8988T (cell line): Measurements from ENCODE around the gene DNAI2.
"Not testable (repeated sequence)": the region's sequence is repeated elsewhere in the genome, so short reads cannot be mapped to it uniquely, and the experiment has no call there.

Source experiments
- DNase-seq: peaks from one replicate; pipeline ENCODE4 v3.0.0; 2011

Gene DNAI2

GRCh38 chr17:74276541-74277009 lies 2.5 kb downstream of the DNAI2 start:
- DNase-seq = no peak

GRCh38 chr17:74277935-74278334 lies 3.9 kb downstream of the DNAI2 start:
- no peak for DNase-seq

GRCh38 chr17:74279617-74280016 lies 5.6 kb downstream of the DNAI2 start:
- not testable (repeated sequence) for DNase-seq

GRCh38 chr17:74280093-74280513 lies 6.1 kb downstream of the DNAI2 start:
- no peak for DNase-seq

- no peak for DNase-seq
These were observed 7.8 kb downstream of the DNAI2 start for GRCh38 chr17:74281799-74282198.

- DNase-seq = not testable (repeated sequence)
These were observed 8.2 kb downstream of the DNAI2 start for GRCh38 chr17:74282274-74282586.

GRCh38 chr17:74282587-74283370 lies 8.7 kb downstream of the DNAI2 start:
- DNase-seq = no peak

GRCh38 chr17:74283371-74283673 lies 9.3 kb downstream of the DNAI2 start:
- DNase-seq = no peak

- DNase-seq = no peak
These were observed 13.1 kb downstream of the DNAI2 start for GRCh38 chr17:74287031-74287602.

GRCh38 chr17:74288785-74289184 lies 14.8 kb downstream of the DNAI2 start:
- DNase-seq = no peak

- DNase-seq = no peak
These were observed 15.7 kb downstream of the DNAI2 start for GRCh38 chr17:74289688-74290087.

GRCh38 chr17:74290340-74290739 lies 16.3 kb downstream of the DNAI2 start:
- no peak for DNase-seq

- DNase-seq = no peak
These were observed 18.5 kb downstream of the DNAI2 start for GRCh38 chr17:74292495-74292894.

- no peak for DNase-seq
These were observed 21.9 kb downstream of the DNAI2 start for GRCh38 chr17:74295625-74296547.

- no peak for DNase-seq
These were observed 22.5 kb downstream of the DNAI2 start for GRCh38 chr17:74296548-74296936.

GRCh38 chr17:74297941-74298340 lies 23.9 kb downstream of the DNAI2 start:
- DNase-seq = no peak

- no peak for DNase-seq
These were observed 24.7 kb downstream of the DNAI2 start for GRCh38 chr17:74298778-74299177.

- no peak for DNase-seq
These were observed 25.4 kb downstream of the DNAI2 start for GRCh38 chr17:74299226-74300009.

- no peak for DNase-seq
These were observed 29.3 kb downstream of the DNAI2 start for GRCh38 chr17:74303305-74303704.

- no peak for DNase-seq
These were observed 30.1 kb downstream of the DNAI2 start for GRCh38 chr17:74304184-74304583.

GRCh38 chr17:74305865-74306654 lies 32.0 kb downstream of the DNAI2 start:
- no peak for DNase-seq
